GM18873 (cell line): Measurements from ENCODE around the gene NPHS1.

Experiments used
- ATAC-seq: cut with Tn5 transposase; IDR thresholded peaks from one replicate; pipeline ENCODE4 v1.9.1; 2021; ENCODE audit warnings: mild to moderate bottlenecking, moderate library complexity, moderate number of reproducible peaks; ENCODE audit not compliant: unreplicated experiment, low FRiP score

The NPHS1 gene

GRCh38 chr19:35790981-35791813 lies 61.1 kb downstream of the NPHS1 start:
- no peak for ATAC-seq

- no peak for ATAC-seq
Observed at GRCh38 chr19:35789978-35790944, 62.0 kb downstream of the NPHS1 start.

GRCh38 chr19:35789195-35789977 lies 62.9 kb downstream of the NPHS1 start:
- no peak for ATAC-seq

GRCh38 chr19:35788205-35788960 lies 63.9 kb downstream of the NPHS1 start:
- no peak for ATAC-seq

GRCh38 chr19:35787227-35787799 lies 65.0 kb downstream of the NPHS1 start:
- no peak for ATAC-seq

- no peak for ATAC-seq
Observed at GRCh38 chr19:35786299-35787160, 65.8 kb downstream of the NPHS1 start.

GRCh38 chr19:35785339-35785627 lies 67.0 kb downstream of the NPHS1 start:
- ATAC-seq: no peak

GRCh38 chr19:35784503-35785338 lies 67.6 kb downstream of the NPHS1 start:
- ATAC-seq: no peak

- ATAC-seq: no peak
Observed at GRCh38 chr19:35783469-35784434, 68.6 kb downstream of the NPHS1 start.

GRCh38 chr19:35782589-35782988 lies 69.7 kb downstream of the NPHS1 start:
- ATAC-seq: no peak

- ATAC-seq: no peak
Observed at GRCh38 chr19:35781650-35782049, 70.7 kb downstream of the NPHS1 start.

GRCh38 chr19:35780717-35781116 lies 71.6 kb downstream of the NPHS1 start:
- ATAC-seq: no peak

GRCh38 chr19:35780058-35780457 lies 72.2 kb downstream of the NPHS1 start:
- ATAC-seq: no peak

- ATAC-seq: no peak
Observed at GRCh38 chr19:35779033-35779432, 73.3 kb downstream of the NPHS1 start.

GRCh38 chr19:35777961-35778360 lies 74.3 kb downstream of the NPHS1 start:
- ATAC-seq: no peak

- ATAC-seq: no peak
Observed at GRCh38 chr19:35777086-35777841, 75.0 kb downstream of the NPHS1 start.
